H1 (cell line): ENCODE measurements around the gene PCBP2. TPM values are rescaled to one million over a fixed set of nuclear protein-coding genes. Genes with fewer than 3 reads are reported as not detected.

Source experiments
- CTCF ChIA-PET: fragments of 300-600 bp; sonication (Branson Sonifier 250); formaldehyde crosslinking; loops from one replicate; lab custom pipeline; 2021; ENCODE audit not compliant: partially characterized antibody; lab: Charles Lee
- POLR2A ChIA-PET: fragments of 300-600 bp; sonication (Branson Sonifier 250); formaldehyde crosslinking; loops from one replicate; lab custom pipeline; 2021; ENCODE audit warnings: inconsistent platforms; ENCODE audit not compliant: partially characterized antibody; lab: Charles Lee
- DNase-seq, 2 experiments: peaks; one replicate each; pipeline versions ENCODE4 v3.0.0 to v3.0.0-alpha.2; 2010 to 2022; ENCODE audit warnings: low spot score in 2 of 2, low read depth in 1 of 2, mixed read lengths in 1 of 2
- FAIRE-seq: peaks from 2 replicates; lab custom pipeline; 2011; peaks lifted over from hg19 to GRCh38; lab: Jason Lieb, UNC
- H2AFZ ChIP-seq: 2 replicates; pipeline ENCODE4 v1.8.1; 2012; ENCODE audit warnings: low read length, inconsistent platforms
- H2AK5ac ChIP-seq: 2 replicates; pipeline ENCODE4 v1.6.1; 2013; ENCODE audit warnings: low read depth, low read length
- H2BK120ac ChIP-seq: replicated peaks from 2 replicates; pipeline ENCODE3; 2013; ENCODE audit warnings: low read depth, low read length, inconsistent platforms
- H2BK12ac ChIP-seq: 2 replicates; pipeline ENCODE4 v1.6.1; 2013; ENCODE audit warnings: low read depth, low read length
- H2BK15ac ChIP-seq: 2 replicates; pipeline ENCODE4 v1.6.1; 2013; ENCODE audit warnings: low read length
- H2BK20ac ChIP-seq: 2 replicates; pipeline ENCODE4 v1.6.1; 2013; ENCODE audit warnings: low read length
- H2BK5ac ChIP-seq: 2 replicates; pipeline ENCODE4 v1.6.1; 2013; ENCODE audit warnings: low read depth, low read length
- H3K14ac ChIP-seq: 2 replicates; pipeline ENCODE4 v1.6.1; 2013; ENCODE audit warnings: inconsistent platforms; ENCODE audit not compliant: insufficient read length
- H3K18ac ChIP-seq: 2 replicates; pipeline ENCODE4 v1.6.1; 2013; ENCODE audit warnings: low read length; ENCODE audit errors: extremely low read depth
- H3K23ac ChIP-seq: 2 replicates; pipeline ENCODE4 v1.6.1; 2013; ENCODE audit warnings: inconsistent platforms; ENCODE audit not compliant: insufficient read length
- H3K23me2 ChIP-seq: 2 replicates; pipeline ENCODE4 v1.6.1; 2013; ENCODE audit warnings: low read depth, low read length
- H3K27ac ChIP-seq: 2 replicates; pipeline ENCODE4 v1.6.1; 2011; ENCODE audit warnings: low read depth, low read length, inconsistent platforms
- H3K27me3 ChIP-seq, 4 experiments: replicated peaks in 1 of 4; 1 replicate in 1 of 4; 2 replicates in 3 of 4; pipeline versions ENCODE4 v1.6.1 to v1.8.1; 2011 to 2013; ENCODE audit warnings: low read length in 3 of 4, mild to moderate bottlenecking in 3 of 4, inconsistent platforms in 2 of 4, mixed read lengths in 2 of 4, moderate library complexity in 1 of 4; ENCODE audit not compliant: control insufficient read depth in 3 of 4, insufficient read depth in 3 of 4; ENCODE audit errors: extremely low read depth in 1 of 4
- H3K36me3 ChIP-seq, 4 experiments: 2 replicates each; pipeline versions ENCODE4 v1.6.1 to v1.8.1; 2011 to 2013; ENCODE audit warnings: mild to moderate bottlenecking in 4 of 4, low read length in 3 of 4, moderate library complexity in 2 of 4, control low read depth in 1 of 4, inconsistent platforms in 1 of 4; ENCODE audit not compliant: insufficient read depth in 4 of 4, control insufficient read depth in 2 of 4
- H3K4ac ChIP-seq: replicated peaks from 2 replicates; pipeline ENCODE3; 2013; ENCODE audit warnings: low read length, low read depth, mixed read lengths, inconsistent platforms; ENCODE audit not compliant: insufficient read length
- H3K4me1 ChIP-seq, 4 experiments: replicated peaks in 1 of 4; 1 replicate in 1 of 4; 2 replicates in 3 of 4; pipeline versions ENCODE4 v1.6.1 to v1.8.1; 2011 to 2013; ENCODE audit warnings: low read length in 3 of 4, inconsistent platforms in 2 of 4, mixed read lengths in 1 of 4; ENCODE audit not compliant: insufficient read depth in 4 of 4, control insufficient read depth in 3 of 4
- H3K4me2 ChIP-seq, 2 experiments: 2 replicates each; pipeline versions ENCODE4 v1.6.1 to v1.8.1; 2011 to 2013; ENCODE audit warnings: low read depth in 2 of 2, low read length in 2 of 2, control low read depth in 1 of 2, inconsistent platforms in 1 of 2, mild to moderate bottlenecking in 1 of 2; ENCODE audit not compliant: insufficient read depth in 1 of 2
- H3K4me3 ChIP-seq, 4 experiments: fragments of 200-600, 300-600 bp in 1 of 4; sonication (generic), shearing (Covaris generic), sonication (Bioruptor Twin) in 1 of 4; 2 replicates each; pipeline versions ENCODE4 v1.5.1 to v1.8.1; 2011 to 2016; ENCODE audit warnings: low read length in 4 of 4, low read depth in 3 of 4, control low read depth in 2 of 4, inconsistent platforms in 2 of 4, mild to moderate bottlenecking in 2 of 4, mixed read lengths in 1 of 4, moderate library complexity in 1 of 4; ENCODE audit not compliant: insufficient read depth in 2 of 4; ENCODE audit errors: extremely low read depth in 1 of 4
- H3K56ac ChIP-seq: replicated peaks from 2 replicates; pipeline ENCODE3; 2013; ENCODE audit warnings: low read depth, mild to moderate bottlenecking, mixed read lengths, low read length, inconsistent platforms; ENCODE audit not compliant: insufficient read length
- H3K79me1 ChIP-seq: 2 replicates; pipeline ENCODE4 v1.6.1; 2013; ENCODE audit warnings: low read depth, low read length, control low read depth
- H3K79me2 ChIP-seq, 2 experiments: 2 replicates each; pipeline versions ENCODE4 v1.6.1 to v1.8.1; 2012 to 2013; ENCODE audit warnings: low read length in 2 of 2, mild to moderate bottlenecking in 2 of 2, inconsistent platforms in 1 of 2; ENCODE audit not compliant: insufficient read depth in 2 of 2, control insufficient read depth in 1 of 2
- H3K9ac ChIP-seq, 4 experiments: replicated peaks in 1 of 4; 1 replicate in 1 of 4; 2 replicates in 3 of 4; pipeline versions ENCODE4 v1.6.1 to v1.8.1; 2011 to 2013; ENCODE audit warnings: low read depth in 3 of 4, low read length in 3 of 4, control low read depth in 2 of 4, mild to moderate bottlenecking in 2 of 4, moderate library complexity in 2 of 4, inconsistent platforms in 1 of 4; ENCODE audit errors: extremely low read depth in 1 of 4
- H3K9me3 ChIP-seq, 2 experiments: 2 replicates each; pipeline versions ENCODE4 v1.6.1 to v1.8.1; 2012 to 2013; ENCODE audit warnings: mild to moderate bottlenecking in 2 of 2, moderate library complexity in 2 of 2, control low read depth in 1 of 2, inconsistent platforms in 1 of 2, low read depth in 1 of 2, low read length in 1 of 2, mixed read lengths in 1 of 2; ENCODE audit not compliant: insufficient read depth in 2 of 2
- H4K20me1 ChIP-seq, 2 experiments: replicated peaks in 1 of 2; 2 replicates each; pipeline versions ENCODE3 to v1.8.1; 2011 to 2013; ENCODE audit warnings: inconsistent platforms in 2 of 2, low read length in 2 of 2, mild to moderate bottlenecking in 1 of 2; ENCODE audit not compliant: insufficient read depth in 2 of 2, control insufficient read depth in 1 of 2
- H4K5ac ChIP-seq: 2 replicates; pipeline ENCODE4 v1.6.1; 2013; ENCODE audit warnings: low read length, low read depth, mixed read lengths, inconsistent platforms; ENCODE audit not compliant: insufficient read length
- H4K8ac ChIP-seq: 2 replicates; pipeline ENCODE4 v1.8.0; 2013; ENCODE audit warnings: mild to moderate bottlenecking, moderate library complexity, low read length, inconsistent platforms; ENCODE audit not compliant: insufficient read depth; ENCODE audit errors: extremely low read depth
- H4K91ac ChIP-seq: replicated peaks from 2 replicates; pipeline ENCODE3; 2013; ENCODE audit warnings: low read length, mixed read lengths, inconsistent platforms; ENCODE audit not compliant: insufficient read length
- EZH2 ChIP-seq: fragments of 200-600 bp; sonication (generic); IDR thresholded peaks from 2 replicates; pipeline ENCODE4 v1.7.1; 2012; ENCODE audit warnings: low read depth, mild to moderate bottlenecking, moderate library complexity, low read length, inconsistent platforms; ENCODE audit not compliant: severe bottlenecking
- MAFK ChIP-seq: IDR thresholded peaks from 2 replicates; pipeline ENCODE4 v1.6.1; 2012; ENCODE audit warnings: low read depth, mild to moderate bottlenecking, improper control_type of control experiment, low read length
- SIX5 ChIP-seq: IDR thresholded peaks from 2 replicates; pipeline ENCODE4 v1.6.1; 2011; ENCODE audit warnings: mild to moderate bottlenecking, low read depth, low read length
- SP2 ChIP-seq: IDR thresholded peaks from 2 replicates; pipeline ENCODE4 v1.6.1; 2012; ENCODE audit warnings: mild to moderate bottlenecking, low read length, inconsistent platforms
- WGBS, 2 experiments: shearing (Covaris generic) in 1 of 2; methylation state at CpG; one replicate each; pipeline versions ENCODE4 v1.1.6 to v1.1.7; 2013 to 2015; ENCODE audit warnings: low lambda C conversion rate in 2 of 2, mixed read lengths in 2 of 2, inconsistent platforms in 1 of 2, low coverage in 1 of 2, missing lambda C conversion rate in 1 of 2; ENCODE audit not compliant: insufficient replicate concordance in 2 of 2, insufficient coverage in 1 of 2, insufficient read length in 1 of 2; ENCODE audit errors: extremely low coverage in 1 of 2, missing lambda C conversion rate in 1 of 2; 5-methylcytosine and 5-hydroxymethylcytosine counted together
- polyA plus RNA-seq, 7 experiments: library from polyadenylated mRNA; depleted of rRNA in 3 of 7; stranded (reverse) in 5 of 7; unstranded in 2 of 7; fragments of >200 nt in 5 of 7; fragments of 200-250 nt in 2 of 7; gene quantifications; 1 replicate in 5 of 7; 2 replicates in 1 of 7; 4 replicates in 1 of 7; pipeline versions ENCODE4 v1.2.1 to v1.2.3, GENCODE V29; 2011 to 2013; ENCODE audit warnings: missing spikeins in 2 of 7, mixed read lengths in 2 of 7
- total RNA-seq: library from RNA; stranded (reverse); fragmentation: NEBNext Ultra II Directional; extraction: Animal tissue kit (Norgen Biotek cat#: 25700); gene quantifications from 2 replicates; pipeline ENCODE4 v1.2.1, GENCODE V29; 2021

PCBP2 gene
- total and polyA plus RNA-seq, 2 of the 8 experiments (the other 6 are each of a cell fraction or from before 2014, with no cell fraction given): 470 to 1,123 TPM

DNA sequence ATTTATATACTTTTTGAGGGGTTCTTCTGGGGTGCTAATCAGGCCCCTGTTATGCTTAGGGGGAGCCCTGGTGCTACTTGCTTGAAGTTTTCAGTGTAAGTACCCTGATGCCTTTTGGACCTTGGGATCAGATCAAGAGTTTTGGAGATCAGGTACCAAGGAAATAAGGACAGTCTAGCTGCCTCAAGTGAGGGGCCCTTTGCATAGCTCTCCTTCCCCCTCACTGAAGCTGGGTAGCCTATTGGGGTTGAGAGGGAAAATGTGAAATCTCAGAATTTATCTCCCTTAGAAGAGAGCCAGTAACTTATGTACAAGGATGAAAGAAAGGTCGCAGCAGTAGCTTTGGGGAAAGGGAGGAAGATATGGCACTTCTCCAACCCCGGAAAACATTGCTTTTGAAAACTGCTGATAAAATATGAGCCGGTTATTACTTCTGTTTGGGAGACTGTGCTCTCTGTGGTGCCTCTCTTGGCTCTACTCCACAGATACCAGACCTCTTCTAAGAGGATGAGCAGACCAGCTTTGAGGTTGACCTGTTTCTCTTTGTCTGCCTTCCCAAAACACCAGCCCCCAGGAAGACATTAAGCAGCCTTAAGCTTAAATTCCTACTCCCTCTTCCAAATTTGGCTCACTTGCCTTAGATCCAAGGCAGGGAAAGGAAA lies 37.0 kb upstream of the PCBP2 start:
- no peak for FAIRE-seq
- no peak overlapping the region for H3K27ac ChIP-seq
- H3K4me2 ChIP-seq: no peak overlapping the region
- H3K9ac ChIP-seq: no peak overlapping the region; a peak in 1 of 7 replicates
- H3K79me2 ChIP-seq: no peaks in the 10 kb centered on the region
- peaks cover 2 to 35% (median 20%) of the 10 kb centered on the region in 4 experiments; a peak in 7 of 8 replicates for H3K36me3 ChIP-seq
- no peak overlapping the region for H3K56ac ChIP-seq
- no peaks in the 10 kb centered on the region for H3K9me3 ChIP-seq
- H2BK120ac ChIP-seq: no peak overlapping the region
- ChIA-PET POLR2A (interaction anchor here (0.6 to 1.7 kb wide), 11 partner anchors 10 to 198 kb away, joined by 3 to 5 read pairs (median 4); partner anchors contain the start of genes SP1 and TARBP2), CTCF (interaction anchor here (0.6 to 2.0 kb wide), 7 partner anchors 25 to 238 kb away, joined by 3 to 13 read pairs (median 5); partner anchors contain the start of gene AAAS)
- H4K5ac ChIP-seq: no peak overlapping the region
- no peak for DNase-seq
- H3K18ac ChIP-seq: no peak overlapping the region
- H4K8ac ChIP-seq: no peak overlapping the region
- no peak overlapping the region for H2BK12ac ChIP-seq
- H4K20me1 ChIP-seq: peaks cover 2 to 4% of the 10 kb centered on the region in 2 experiments
- no peak overlapping the region for H3K4ac ChIP-seq
- H3K4me1 ChIP-seq: no peaks in the 10 kb centered on the region; a peak in 1 of 7 replicates
- no peaks in the 10 kb centered on the region for H3K23me2 ChIP-seq
- no peaks in the 10 kb centered on the region for H3K27me3 ChIP-seq
- no peak overlapping the region for H3K23ac ChIP-seq
- H2AK5ac ChIP-seq: no peak overlapping the region
- H2AFZ ChIP-seq: no peak overlapping the region
- H3K14ac ChIP-seq: no peak overlapping the region
- H3K4me3 ChIP-seq: no peak overlapping the region
- no peak overlapping the region for H2BK20ac ChIP-seq
- H2BK15ac ChIP-seq: no peak overlapping the region
- no peak overlapping the region for H4K91ac ChIP-seq
- H2BK5ac ChIP-seq: no peak overlapping the region
- TF ChIP-seq EZH2: no peak
- TF ChIP-seq MAFK: no peak
- no peak for TF ChIP-seq SP2
- TF ChIP-seq SIX5: no peak
- H3K79me1 ChIP-seq: no peaks in the 10 kb centered on the region
- 94% methylated on average over 3 of the region's 3 CpGs; no CpG with 5 or more reads in 1 of the 2 experiments for WGBS, 2 experiments
